CMK (cell line): ENCODE results near the gene FOXE3.

ENCODE experiments used
- DNase-seq: peaks from one replicate; pipeline ENCODE4 v3.0.0-alpha.2; 2010; ENCODE audit warnings: low read depth

The FOXE3 gene

DNA sequence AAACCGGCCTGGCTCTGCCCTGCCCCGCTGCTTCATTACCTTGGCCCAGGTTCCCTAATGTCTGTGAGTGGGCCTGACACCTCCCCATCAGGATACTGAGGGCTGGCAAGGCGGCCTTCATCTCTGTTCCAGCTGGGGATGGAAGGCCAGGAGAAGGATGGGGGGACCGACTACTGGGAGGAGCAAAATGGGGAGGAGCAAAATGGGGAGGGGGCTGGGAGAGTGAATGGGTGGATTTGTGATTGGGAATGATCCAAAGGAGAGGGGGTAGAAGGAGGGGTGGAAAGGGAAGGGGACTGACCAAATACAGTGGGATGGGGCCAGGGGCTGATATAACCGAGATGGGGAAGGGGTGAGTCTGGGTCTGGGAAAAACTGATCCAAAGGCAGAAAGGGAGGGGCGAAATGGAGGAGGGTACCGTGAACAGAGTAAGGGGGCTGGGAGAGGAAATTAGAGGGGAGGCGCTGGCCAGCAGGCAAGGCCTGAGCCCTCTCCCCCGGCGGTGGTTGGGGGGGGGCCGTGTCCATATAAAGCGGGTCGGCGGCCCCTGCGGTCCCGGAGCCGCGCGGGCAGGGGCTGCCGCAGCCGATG is at the start of gene FOXE3:
FOXE3 (plus strand) TSS at position 558 of the 591 bp plus-strand sequence; CDS start at position 589, 31 bp downstream.
- no peak for DNase-seq

DNA sequence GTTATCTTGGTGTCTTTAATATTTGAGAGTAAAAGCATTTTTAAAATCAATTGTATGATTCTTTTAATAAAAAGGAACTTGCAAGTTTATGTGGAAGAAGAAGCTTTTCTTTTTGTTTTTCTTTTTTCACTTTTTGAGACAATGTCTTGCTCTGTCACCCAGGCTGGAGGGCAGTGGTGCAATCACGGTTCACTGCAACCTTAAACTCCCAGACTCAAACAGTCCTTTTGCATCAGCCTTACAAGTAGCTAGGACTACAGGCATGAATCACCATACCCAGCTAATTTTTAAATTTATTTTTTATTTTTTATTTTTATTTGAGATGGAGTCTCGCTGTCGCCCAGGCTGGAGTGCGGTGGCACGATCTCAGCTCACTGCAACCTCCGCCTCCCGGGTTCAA is 48.4 kb upstream of the FOXE3 start:
- DNase-seq, result no peak

DNA sequence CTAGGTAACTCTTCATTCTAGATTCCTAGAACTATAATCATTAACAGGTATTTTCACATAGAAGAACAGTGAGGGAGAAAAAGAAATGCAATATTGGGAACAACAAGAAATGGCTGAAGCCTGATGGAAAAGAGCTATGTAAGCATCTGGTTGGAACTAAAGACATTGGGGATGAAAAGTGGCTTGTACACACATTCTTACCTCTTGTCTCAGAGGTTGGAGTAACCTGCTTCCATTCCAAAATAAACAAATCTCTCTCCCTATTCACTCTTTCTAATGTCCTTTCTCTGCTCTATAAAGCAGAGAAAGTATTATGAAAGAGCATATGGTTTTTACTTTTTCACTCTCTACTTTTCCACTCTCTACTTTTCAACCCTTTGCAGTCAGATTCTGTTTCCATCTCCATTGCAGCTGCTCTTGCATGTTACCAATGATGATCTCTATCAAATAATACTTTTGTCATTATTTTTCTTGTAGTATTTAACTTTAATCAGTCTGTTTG is 45.0 kb upstream of the FOXE3 start:
- no peak for DNase-seq

DNA sequence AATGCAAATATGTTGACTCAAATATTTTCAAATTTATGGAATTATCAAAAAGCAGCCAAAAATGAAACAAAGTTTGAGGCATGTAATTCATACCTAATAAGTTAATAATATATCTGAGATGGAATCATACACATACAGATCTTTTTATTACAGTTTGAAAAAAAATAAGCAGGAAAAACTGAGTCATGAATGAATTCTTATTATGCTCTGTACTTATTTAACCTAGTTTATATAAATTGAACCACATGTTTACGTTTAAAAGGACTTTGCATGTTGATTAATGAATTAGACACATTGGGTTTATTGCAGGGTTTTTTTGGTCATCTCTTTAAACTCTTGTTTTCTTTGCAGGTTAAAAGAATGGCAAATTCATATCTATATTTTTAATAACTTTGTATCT is 41.6 kb upstream of the FOXE3 start:
- DNase-seq, result no peak

DNA sequence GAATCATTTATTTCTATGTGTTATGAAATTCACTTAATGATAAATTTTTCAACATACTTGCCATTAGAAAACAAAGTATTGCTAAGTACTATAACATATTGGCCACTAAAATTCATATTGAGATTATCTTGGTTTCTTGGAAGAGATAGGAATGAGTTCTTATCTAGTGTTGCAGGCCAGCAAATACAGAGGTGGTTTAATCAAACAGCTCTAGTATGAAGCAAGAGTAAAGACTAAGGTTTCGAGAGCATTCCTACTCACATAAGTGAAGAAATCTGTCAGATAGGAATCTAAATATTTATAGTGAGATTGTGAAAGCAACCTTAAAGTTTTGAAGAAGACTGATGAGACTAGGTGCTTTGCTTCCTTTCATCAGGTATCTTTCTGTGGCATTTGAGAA is 37.9 kb upstream of the FOXE3 start:
- DNase-seq, result no peak

DNA sequence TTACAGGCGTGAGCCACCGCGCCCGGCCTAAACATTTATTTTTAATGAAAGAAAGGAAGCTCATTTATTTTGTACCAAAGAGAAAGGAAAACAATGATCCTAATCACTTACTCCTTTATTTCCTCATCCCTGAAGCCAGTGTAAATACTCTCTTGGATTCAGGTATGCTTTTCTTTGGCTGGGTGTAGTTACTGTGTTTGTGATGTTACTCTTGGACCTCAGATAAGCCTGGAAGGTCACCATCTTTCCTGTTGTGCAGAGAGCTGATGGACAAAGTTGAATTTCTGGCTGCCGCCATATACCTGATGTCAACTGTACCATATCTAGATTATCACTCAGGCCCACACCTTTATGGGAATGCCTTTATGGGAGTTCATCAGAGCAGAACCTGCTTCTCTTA is 35.4 kb upstream of the FOXE3 start:
- no peak for DNase-seq

DNA sequence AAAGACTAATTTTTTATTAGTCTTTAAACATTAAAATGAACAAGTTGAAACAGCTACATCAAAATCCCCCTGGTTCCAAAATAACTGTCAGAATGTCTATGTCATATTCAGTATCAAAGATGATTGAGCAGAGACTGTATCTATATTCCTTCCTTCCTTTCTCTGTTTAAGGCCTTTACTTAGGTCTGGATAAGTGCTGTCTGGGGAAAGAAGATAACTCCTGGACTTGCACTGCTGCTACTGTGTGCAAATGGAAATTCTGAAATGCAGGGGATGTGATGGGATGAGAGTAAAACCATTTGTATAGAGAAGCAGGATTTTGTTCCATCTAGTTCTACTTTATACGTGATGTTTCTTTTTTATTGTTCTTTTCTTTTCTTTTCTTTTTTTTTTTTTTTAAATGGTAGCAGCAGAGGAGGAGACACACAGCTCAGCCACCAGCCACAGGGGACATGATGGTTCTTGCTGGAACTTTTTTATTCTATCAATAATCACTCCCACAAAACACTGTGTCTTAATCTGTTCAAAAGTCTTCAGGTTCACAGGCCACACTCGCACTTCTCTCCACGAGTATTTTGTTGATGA is 33.6 kb upstream of the FOXE3 start:
- DNase-seq, result peak; percentile 21

DNA sequence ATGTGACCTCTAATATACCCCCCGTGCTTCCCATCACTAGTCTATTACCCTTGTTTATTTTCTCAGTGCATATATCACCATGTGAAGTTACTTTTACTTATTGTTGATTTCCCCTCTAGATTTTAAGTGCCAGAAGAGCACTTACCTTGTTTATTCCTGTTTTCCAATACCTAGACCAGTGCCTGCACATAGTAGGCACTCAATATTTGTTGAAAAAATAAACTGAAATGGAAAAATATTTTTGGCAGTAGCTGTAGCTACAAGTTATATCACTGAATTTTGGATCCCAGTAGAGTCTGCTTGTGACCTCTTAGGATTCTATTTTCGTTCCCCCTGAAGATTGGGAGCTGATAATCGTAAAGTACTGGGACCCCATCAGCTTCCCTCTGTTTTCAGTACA is 32.0 kb upstream of the FOXE3 start:
- no peak for DNase-seq

DNA sequence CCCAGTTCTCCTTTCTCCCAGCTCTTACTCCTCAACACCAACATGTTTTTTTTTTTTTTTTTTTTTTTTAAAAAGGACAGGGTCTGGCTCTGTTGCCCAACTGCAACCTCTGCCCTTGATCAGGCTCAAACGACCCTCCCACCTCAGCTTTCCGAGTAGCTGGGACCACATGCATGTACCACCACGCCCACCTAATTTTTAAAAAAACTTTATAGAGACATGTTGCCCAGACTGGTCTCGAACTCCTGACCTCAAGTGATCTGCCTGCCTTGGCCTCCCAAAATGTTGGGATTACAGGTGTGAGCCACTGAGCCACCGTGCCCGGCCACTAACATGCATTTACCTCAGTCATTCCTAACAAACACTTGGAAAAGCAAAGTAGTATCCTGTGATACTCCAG is 31.1 kb upstream of the FOXE3 start:
- no peak for DNase-seq

DNA sequence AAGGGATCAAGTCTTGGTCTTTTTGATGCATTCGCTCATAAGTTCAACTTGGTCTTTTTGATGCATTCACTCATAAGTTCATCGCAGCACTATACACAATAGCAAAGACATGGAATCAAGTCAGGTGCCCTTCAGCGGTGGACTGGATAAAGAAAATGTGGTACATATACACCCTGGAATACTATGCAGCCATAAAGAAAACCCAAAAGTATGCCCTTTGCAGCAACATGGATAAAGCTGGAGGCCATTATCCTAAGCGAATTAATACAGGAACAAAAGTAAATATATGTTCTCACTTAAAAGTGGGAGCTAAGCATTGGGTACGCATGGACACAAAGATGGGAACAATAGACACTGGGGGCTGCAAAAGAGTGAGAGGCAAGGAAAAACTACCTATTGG is 29.8 kb upstream of the FOXE3 start:
- DNase-seq, result no peak

DNA sequence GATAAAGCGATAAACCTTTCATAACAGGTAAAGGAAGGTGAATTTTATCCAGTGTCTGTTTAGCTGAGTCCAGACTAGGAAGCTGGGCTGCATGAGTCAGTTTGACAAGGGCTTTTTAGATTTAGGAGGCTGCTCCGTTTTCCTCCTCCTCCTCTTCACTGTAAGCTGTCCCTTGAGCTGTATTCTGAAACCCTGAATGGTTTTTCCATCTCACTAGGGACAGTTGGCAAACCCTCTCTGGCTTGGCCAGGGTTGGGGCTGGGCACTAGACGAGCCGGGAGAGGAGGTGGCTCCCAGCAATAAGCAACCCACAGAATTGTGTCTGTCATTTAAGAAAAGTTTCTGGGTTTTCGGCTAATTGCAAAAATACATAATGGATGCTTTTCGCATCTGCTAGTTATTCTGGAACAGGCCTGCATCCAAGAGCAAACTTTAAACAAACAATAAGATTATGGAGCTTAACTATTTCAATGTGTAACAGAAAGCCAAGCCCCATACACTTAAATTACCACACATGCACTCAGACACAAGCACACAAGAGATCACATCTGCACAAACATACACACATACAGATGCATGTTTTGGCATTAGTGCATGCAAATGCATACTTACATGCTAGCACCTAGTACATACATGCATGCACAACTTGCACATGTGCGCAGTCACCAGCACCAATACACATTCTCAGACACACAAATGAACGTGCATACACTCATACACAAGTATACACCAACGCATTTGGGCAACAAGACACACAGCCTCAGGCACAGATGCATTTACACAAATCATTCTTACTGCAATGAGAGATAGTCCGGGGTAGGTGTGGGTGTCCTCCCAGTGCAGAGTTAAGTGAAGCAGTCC is 27.8 kb upstream of the FOXE3 start:
- no peak for DNase-seq

DNA sequence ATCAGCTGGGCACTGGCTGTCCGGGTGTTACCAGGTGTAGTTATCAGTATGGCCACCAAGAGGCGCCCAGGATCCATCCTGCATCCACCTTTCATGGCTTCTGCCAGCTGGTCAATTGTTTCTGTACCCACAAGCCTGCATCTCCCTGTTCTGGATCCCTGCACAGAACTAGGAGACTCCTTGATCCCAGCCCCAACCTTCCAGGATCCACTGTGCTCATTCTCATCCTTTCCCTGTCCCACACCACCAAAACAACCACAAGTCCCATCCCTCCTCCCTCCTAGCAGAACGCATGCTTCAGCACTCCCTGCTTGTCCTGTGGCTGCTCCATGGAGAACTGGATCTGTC is 27.2 kb upstream of the FOXE3 start:
- peak; percentile 41 for DNase-seq

DNA sequence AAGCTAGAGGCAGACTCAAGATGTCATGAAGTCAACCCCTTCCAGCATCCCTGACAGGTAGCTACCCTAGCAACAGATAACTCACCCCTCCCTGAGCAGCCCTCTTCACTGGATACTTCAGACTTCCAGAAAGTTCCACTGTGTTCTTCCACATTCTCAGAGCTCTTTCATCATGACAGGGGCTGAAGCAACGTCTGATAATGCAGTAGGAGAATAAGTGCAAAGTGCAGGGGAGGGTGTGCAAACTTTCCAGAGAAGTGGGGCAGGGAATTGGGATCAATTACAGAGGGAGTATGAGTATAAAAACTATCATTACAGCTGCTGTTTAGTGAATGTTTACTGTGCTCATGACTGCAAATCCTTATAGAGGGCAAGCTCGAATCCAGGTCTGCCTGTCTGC is 26.4 kb upstream of the FOXE3 start:
- DNase-seq, result no peak

DNA sequence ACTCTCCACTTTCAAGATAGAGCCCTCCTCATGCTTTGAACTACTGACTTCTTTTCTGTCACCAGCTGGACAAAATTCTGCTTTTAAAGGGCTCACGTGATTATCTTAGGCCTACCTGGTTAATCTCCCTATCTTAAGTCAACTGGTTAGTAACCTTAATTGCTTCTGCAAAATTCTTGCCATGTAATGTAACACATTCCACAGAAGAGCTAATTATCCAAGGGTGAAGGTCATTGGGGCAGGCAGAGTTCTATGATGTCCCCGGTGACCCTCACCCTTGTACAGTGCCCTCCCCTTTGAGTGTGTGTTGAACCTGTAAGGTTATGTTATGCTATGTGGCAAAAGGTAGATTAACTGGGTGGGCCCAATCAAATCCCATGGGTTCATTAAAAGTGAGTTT is 25.2 kb upstream of the FOXE3 start:
- no peak for DNase-seq

DNA sequence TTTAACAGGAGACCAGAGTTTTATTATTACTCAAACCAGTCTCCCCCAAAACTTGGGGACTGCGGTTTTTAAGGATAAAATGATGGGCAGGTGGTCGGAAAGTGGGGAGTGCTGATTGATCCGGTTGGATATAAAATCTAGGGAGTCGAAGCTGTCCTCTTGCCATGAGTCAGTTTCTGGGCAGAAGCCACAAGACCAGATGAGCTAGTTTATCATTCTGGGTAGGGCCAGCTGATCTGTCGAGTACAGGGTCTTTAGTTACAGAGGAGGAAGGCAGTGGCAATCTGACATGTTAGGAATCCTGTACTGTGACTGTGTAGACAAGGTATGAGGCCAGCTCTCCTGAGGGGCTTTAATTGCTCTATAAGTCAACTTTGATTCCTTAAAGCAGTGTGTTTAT is 22.9 kb upstream of the FOXE3 start:
- no peak for DNase-seq

DNA sequence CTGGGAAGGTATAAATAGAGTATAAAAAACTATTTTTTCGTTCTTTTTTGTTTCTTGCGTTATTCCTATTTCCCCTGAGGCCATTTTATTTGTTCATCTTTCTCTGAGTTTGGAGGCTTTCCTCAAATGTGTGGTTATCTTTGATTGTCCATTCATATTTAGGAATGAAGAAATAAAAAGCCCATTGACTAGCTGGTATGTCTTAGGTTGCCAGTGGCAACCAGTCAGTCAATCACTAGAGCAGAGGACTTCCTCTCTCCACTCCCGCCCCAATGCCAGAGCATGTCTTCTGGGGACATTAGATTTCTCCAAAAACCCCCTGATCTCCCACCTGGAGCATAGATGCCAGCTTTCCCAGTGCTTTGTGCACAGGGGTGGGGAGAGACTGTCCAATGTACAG is 20.7 kb upstream of the FOXE3 start:
- no peak for DNase-seq

DNA sequence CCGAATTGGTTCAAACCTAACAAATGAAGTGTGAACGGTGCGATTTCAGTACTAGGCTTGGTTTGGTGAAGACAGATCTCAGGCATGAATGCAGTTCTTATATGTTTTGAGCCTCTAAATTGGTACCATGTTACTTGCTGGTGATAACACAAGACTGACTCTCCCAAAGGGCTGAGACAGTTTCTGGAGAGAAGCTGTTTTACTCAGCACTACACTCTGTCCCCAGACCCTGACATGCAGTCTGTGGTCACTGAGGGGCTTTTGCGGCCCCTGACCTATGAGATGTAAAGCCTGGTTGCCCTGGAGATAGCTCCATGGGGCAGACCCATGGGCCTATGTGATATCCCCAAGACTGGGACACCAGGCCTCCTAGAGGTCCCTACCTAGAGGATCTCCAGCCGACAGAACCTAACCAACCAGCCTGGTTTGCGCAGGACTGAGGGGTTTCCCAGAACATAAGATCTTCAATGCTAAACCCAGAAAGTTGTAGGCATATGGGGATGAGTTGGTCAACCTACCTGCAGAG is 19.4 kb upstream of the FOXE3 start:
- no peak for DNase-seq

DNA sequence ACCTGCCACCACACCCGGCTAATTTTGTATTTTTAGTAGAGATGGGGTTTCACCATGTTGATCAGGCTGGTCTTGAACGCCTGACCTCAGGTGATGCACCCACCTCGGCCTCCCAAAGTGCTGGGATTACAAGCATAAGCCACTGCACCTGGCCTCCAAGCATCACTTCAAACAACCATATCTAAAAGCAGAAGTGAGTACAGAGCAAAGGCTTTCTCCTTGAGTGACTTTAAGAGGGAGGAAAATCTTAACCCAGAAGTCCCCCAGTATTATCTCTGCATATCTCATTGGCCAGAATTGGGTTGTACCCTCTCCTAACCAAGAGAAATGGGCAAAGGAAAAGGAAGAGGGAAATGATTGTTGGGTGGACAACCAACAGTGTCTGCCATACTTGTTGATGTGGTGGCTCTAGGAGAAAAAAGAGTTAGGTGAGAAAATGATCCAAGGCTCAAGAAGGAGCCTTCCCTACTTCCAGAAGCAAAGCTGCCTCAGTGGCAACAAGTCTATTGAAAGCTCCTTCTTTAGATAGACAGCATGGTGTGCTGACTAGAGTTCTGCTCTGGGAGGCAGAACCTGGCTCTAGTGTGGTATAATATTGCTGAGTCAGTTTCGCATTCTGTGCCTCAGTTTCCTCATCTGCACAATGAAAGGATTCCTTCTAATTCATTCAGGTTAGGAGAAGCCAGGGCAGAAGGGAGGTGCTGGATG is 16.8 kb upstream of the FOXE3 start:
- DNase-seq, result no peak

DNA sequence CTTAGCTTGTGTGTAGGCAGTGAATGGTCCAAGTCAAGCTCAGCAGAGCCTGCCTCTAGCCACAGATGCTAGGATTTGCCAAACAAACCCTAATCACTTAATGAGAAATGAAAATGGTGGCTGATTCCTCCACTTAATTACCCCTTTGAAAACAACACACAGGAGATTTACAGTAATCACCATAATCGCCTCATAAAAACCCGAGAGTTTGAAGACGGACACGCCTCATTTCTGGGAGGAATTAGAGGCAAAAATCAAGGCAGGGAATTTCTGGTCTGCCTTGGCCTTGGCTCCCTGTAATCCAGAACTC is 16.3 kb upstream of the FOXE3 start:
- DNase-seq, result no peak

DNA sequence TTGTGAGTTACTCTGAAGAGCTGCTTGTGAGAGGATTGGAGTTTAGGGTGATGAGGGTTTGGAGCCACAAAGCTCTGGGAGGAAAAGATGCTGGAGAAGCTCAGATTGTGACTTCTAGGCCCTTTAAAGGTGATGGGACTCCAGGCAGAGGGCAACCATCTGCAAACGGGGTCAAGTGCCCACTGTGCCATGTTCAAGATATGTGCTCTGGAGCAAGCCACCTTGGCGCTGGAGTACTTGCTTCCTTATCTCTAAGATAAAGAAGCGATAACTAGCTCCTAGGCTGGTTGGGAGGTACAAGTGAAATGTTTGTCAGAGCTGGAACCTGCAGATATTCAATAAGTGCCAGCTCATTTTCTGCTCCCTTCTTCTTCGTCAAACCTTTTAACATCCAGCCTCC is 14.3 kb upstream of the FOXE3 start:
- no peak for DNase-seq

DNA sequence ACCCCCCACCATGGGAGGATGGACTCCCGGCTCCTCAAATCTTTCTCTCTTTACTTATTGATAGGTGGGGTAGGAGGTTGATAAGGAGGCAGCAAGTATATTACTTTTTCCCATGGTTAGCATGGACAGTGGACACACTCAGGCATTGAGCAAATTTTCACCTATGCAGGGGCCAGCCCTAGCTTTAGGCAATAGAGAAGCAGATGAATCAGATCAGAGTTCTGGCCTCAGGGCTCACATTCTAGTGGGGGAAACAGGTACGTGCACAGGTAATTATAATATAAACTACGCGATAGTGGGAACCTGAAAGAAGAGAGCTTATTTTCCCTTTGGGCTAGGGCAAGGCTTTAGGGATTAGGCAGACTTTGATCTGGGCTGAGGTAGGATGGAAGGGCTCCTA is 13.5 kb upstream of the FOXE3 start:
- DNase-seq, result no peak

DNA sequence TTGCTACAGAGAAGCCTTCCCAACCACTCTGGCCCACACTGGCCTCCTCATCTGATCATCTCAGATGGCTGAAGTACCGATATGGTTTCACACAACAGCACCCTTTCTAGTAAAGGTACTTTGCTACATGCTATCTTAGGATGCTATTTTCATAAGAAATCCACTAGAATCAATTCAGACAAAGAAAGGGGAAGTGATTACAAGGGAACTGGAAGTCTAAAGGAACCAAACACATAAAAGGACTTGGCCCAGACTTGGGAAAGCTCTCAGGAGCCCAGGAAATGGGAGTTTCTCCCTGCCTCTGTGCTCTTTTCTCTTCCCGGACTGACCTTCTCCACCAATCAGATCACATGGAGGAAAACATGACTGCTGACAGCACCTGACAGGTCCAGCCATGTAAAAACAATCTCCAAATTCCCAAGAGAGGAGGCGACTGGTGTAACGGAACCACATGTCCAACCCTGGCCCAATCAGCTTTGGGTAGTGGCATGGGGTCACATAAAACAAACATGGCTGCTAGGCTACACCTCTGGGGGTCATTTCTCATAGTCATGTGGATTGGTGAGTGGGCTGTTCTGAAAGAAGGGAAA is 12.7 kb upstream of the FOXE3 start:
- DNase-seq, result no peak
